ENCODE results near the gene FGF1.

DNA sequence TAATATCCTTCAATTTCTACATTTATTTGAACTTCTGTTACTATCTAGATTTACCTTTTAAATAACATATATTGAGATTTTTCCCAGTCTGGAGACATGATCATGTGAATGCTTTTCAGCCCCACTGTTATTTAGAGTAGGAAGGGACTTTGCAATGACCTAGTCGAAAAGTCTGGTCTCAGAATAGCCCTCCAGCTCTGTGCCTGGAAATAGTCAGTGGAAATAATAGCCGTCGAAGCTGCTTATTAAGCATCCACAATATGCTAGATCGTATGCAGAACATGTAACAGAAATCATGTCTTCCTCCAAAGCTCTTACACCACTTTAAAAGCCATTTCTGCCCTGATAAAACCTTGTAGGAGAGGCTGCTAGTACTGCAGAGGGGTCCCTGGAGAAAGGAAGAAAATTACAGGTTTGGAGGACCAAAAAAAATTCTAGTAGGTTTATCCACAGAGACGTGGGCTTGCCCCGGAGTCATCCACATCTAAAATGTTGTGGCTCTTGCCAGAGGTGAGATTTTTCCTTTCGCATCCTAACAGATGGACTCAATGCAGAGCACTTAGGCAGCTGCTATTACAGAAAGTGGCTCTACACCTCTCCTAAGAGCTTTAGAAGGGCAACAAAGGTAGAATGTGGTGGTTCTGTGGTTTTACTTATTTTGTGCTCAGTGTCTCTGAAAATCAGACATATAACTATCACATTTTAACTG lies 2.5 kb upstream of the FGF1 start:
- TF ChIP-seq, protein P1, sequence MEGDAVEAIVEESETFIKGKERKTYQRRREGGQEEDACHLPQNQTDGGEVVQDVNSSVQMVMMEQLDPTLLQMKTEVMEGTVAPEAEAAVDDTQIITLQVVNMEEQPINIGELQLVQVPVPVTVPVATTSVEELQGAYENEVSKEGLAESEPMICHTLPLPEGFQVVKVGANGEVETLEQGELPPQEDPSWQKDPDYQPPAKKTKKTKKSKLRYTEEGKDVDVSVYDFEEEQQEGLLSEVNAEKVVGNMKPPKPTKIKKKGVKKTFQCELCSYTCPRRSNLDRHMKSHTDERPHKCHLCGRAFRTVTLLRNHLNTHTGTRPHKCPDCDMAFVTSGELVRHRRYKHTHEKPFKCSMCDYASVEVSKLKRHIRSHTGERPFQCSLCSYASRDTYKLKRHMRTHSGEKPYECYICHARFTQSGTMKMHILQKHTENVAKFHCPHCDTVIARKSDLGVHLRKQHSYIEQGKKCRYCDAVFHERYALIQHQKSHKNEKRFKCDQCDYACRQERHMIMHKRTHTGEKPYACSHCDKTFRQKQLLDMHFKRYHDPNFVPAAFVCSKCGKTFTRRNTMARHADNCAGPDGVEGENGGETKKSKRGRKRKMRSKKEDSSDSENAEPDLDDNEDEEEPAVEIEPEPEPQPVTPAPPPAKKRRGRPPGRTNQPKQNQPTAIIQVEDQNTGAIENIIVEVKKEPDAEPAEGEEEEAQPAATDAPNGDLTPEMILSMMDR (IDR thresholded peaks at IDR 0.05) = no peak
- TF ChIP-seq POLR2A (IDR thresholded peaks at IDR 0.05) = no peak

Data from heart left ventricle (tissue), 13 donors.